ENCODE measurements around the gene BIN2. TPM values are rescaled to one million over a fixed set of nuclear protein-coding genes. Genes with fewer than 3 reads are reported as not detected.

Gene BIN2
- total and polyA plus RNA-seq, 2 of the 4 experiments (the other 2 are of a cell fraction): not detected

DNA sequence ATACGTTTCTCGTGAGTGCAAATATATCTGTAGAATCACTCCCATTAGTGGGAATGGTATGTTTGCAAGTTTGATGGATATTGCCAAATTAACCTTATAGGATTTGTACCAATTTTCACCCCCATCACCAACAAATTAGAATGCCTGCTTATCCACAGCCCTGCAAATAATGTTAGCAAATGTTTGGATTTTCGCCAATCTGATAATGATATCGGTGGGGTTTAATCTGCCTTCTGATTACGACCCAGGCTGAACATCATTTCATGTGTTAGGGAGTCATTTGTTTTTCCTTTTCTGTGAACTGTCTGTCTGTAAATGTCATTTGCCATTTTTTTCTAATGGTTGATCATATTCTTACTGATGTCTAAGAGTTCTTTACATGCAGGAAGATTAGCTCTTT, 89.4 kb downstream of the BIN2 start (continued):
- no peak for TF ChIP-seq MXI1 (IDR thresholded peaks at IDR 0.05; ENCODE audit: borderline replicate concordance, low read depth, low read length)
- no peak for TF ChIP-seq POLR2A (IDR thresholded peaks at IDR 0.05; ENCODE audit: low read depth, low read length)

DNA sequence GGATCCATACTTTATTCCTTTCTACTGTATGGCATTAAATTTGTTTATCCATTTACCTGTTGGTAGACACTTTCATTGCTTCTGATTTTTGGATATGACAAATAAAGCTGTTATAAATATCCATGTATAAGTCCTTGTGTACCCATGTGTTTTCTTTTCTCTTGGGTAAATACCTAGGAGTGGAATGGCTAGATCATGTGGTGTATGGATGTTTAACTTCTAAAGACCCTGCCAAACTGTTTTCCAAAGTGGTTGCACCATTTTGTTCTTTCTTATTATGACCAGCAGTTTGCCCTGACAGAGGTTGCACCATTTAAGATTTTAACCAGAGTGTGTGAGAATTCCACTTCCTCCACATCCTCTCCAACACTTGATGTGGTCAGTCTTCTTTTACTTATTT, 91.3 kb downstream of the BIN2 start:
- CTCF ChIA-PET: no interaction called here
- peaks cover 3% of the 10 kb centered on the region; the same call in 1 of the 2 replicates for H3K9me1 ChIP-seq (ENCODE audit: insufficient read depth, low read length)
- H3K79me1 ChIP-seq (ENCODE audit: low read depth in 1 of 2, low read length in 2 of 2): no peaks in the 10 kb centered on the region
- no peak overlapping the region for H2BK120ac ChIP-seq (ENCODE audit: low read depth, low read length)
- H2BK5ac ChIP-seq (ENCODE audit: low read depth, low read length, poor library complexity, severe bottlenecking): no peak overlapping the region
- H2AK9ac ChIP-seq (replicated peaks; ENCODE audit: low read depth, low read length, poor library complexity): no peak overlapping the region
- H4K8ac ChIP-seq (ENCODE audit: low read depth in 2 of 2, low read length in 2 of 2): no peak overlapping the region
- no peak for DNase-seq
- no peak overlapping the region for H2AFZ ChIP-seq (replicated peaks; ENCODE audit: low read length, poor library complexity)
- H2AK5ac ChIP-seq (ENCODE audit: low read depth, low read length): no peak overlapping the region
- H2BK15ac ChIP-seq (ENCODE audit: low read depth, low read length): no peak overlapping the region
- TF ChIP-seq FOS (IDR thresholded peaks at IDR 0.05; ENCODE audit: low read depth, low read length): no peak
- TF ChIP-seq RCOR1 (IDR thresholded peaks at IDR 0.05; ENCODE audit: insufficient replicate concordance, low read length): no peak
- TF ChIP-seq POLR2A (IDR thresholded peaks at IDR 0.05; ENCODE audit: low read depth, low read length): no peak
- no peak for TF ChIP-seq NFE2L2 (IDR thresholded peaks at IDR 0.05; ENCODE audit: low read depth, low read length)
- TF ChIP-seq MXI1 (IDR thresholded peaks at IDR 0.05; ENCODE audit: borderline replicate concordance, low read depth, low read length): no peak
- TF ChIP-seq, protein P1, sequence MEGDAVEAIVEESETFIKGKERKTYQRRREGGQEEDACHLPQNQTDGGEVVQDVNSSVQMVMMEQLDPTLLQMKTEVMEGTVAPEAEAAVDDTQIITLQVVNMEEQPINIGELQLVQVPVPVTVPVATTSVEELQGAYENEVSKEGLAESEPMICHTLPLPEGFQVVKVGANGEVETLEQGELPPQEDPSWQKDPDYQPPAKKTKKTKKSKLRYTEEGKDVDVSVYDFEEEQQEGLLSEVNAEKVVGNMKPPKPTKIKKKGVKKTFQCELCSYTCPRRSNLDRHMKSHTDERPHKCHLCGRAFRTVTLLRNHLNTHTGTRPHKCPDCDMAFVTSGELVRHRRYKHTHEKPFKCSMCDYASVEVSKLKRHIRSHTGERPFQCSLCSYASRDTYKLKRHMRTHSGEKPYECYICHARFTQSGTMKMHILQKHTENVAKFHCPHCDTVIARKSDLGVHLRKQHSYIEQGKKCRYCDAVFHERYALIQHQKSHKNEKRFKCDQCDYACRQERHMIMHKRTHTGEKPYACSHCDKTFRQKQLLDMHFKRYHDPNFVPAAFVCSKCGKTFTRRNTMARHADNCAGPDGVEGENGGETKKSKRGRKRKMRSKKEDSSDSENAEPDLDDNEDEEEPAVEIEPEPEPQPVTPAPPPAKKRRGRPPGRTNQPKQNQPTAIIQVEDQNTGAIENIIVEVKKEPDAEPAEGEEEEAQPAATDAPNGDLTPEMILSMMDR (conservative IDR thresholded peaks at IDR 0.05; ENCODE audit: low read depth, low read length): no peak
- TF ChIP-seq RAD21 (IDR thresholded peaks at IDR 0.05; ENCODE audit: low read length): no peak
- TF ChIP-seq MAZ (IDR thresholded peaks at IDR 0.05; ENCODE audit: borderline replicate concordance, low read depth, low read length): no peak
- TF ChIP-seq, protein P2, sequence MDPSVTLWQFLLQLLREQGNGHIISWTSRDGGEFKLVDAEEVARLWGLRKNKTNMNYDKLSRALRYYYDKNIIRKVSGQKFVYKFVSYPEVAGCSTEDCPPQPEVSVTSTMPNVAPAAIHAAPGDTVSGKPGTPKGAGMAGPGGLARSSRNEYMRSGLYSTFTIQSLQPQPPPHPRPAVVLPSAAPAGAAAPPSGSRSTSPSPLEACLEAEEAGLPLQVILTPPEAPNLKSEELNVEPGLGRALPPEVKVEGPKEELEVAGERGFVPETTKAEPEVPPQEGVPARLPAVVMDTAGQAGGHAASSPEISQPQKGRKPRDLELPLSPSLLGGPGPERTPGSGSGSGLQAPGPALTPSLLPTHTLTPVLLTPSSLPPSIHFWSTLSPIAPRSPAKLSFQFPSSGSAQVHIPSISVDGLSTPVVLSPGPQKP (IDR thresholded peaks at IDR 0.05; ENCODE audit: borderline replicate concordance, low read depth, low read length): no peak
- H3K4ac ChIP-seq (ENCODE audit: low read depth, low read length): no peak overlapping the region
- dilution Hi-C loops (cut with HindIII; ENCODE audit: low sequenced_read_pairs, unreplicated experiment): no loop called here
- H3K9ac ChIP-seq (ENCODE audit: low read depth, low read length): no peak overlapping the region
- H3K14ac ChIP-seq (replicated peaks; ENCODE audit: low read depth, low read length): no peak overlapping the region
- no peaks in the 10 kb centered on the region for H3K9me3 ChIP-seq (ENCODE audit: control insufficient read depth, insufficient read depth, low read length)
- no peak for ATAC-seq (ENCODE audit: low read depth)
- no peak overlapping the region for H3K4me2 ChIP-seq (ENCODE audit: low read depth, low read length)
- no peaks in the 10 kb centered on the region for H3K36me3 ChIP-seq (ENCODE audit: control insufficient read depth, insufficient read depth, low read length)
- no peaks in the 10 kb centered on the region for H3K27me3 ChIP-seq (ENCODE audit: control insufficient read depth, insufficient read depth, low read length)
- H4K91ac ChIP-seq (ENCODE audit: insufficient read depth, low read depth, low read length): no peak overlapping the region
- POLR2A ChIA-PET (ENCODE audit: unreplicated experiment): no interaction called here
- no peak overlapping the region for H3K4me3 ChIP-seq (ENCODE audit: insufficient read depth, low read depth, low read length)
- no peaks in the 10 kb centered on the region for H4K20me1 ChIP-seq (ENCODE audit: insufficient read depth, low read length)
- in situ Hi-C loops (cut with MboI; ENCODE audit: low sequenced_read_pairs): no loop called here
- intact Hi-C loops (cut with micrococcal nuclease): no loop called here
- H3K4me1 ChIP-seq (ENCODE audit: control insufficient read depth, insufficient read depth, low read length): no peaks in the 10 kb centered on the region
- H2BK20ac ChIP-seq (ENCODE audit: low read depth, low read length): no peak overlapping the region
- no peak overlapping the region for H3K56ac ChIP-seq (ENCODE audit: extremely low read depth, insufficient read depth, low read length)
- no peak overlapping the region for H4K5ac ChIP-seq (ENCODE audit: low read depth, low read length)
- no peak overlapping the region for H3K27ac ChIP-seq (ENCODE audit: insufficient read depth, low read length)
- no peak overlapping the region for H3K18ac ChIP-seq (ENCODE audit: low read depth, low read length)
- BruUV-seq (replicated peaks): no TSS peak
- H3K23ac ChIP-seq (ENCODE audit: low read depth, low read length): no peak overlapping the region

Data from IMR-90 (cell line).